K562 (cell line): Measurements from ENCODE around the gene ADARB2. TPM values are rescaled to one million over a fixed set of nuclear protein-coding genes. Genes with fewer than 3 reads are reported as not detected.

ENCODE experiments used
- ATAC-seq: fragments of 200-7000 bp; cut with Tn5 transposase; 3 replicates; pipeline ENCODE4 v1.9.1; 2020; ENCODE audit warnings: moderate library complexity
- BruUV-seq: library from RNA; stranded (reverse); fragments of 400-500 nt; replicated peaks from 2 replicates; lab custom pipeline; 2021; lab: Mats Ljungman, UMichigan
- CTCF ChIA-PET: fragments of 300-600 bp; formaldehyde crosslinking; extraction: SDS; loops from one replicate; lab custom pipeline; 2021; ENCODE audit warnings: low intra/inter-chr PET ratio; lab: Yijun Ruan, JAX
- POLR2A ChIA-PET: fragments of 300-600, 350-650 bp; sonication (Branson Sonifier 250); formaldehyde crosslinking; extraction: SDS; loops from one replicate; lab custom pipeline; 2021; ENCODE audit warnings: antibody characterized with exemption, inconsistent platforms; lab: Yijun Ruan, JAX
- DNase-seq, 4 experiments: peaks; one replicate each; pipeline versions ENCODE4 v3.0.0 to v3.0.0-alpha.2; 2011 to 2018; ENCODE audit warnings: low spot score in 3 of 4, mixed read lengths in 3 of 4; ENCODE audit errors: extremely low read depth in 1 of 4
- FAIRE-seq: peaks from 2 replicates; lab custom pipeline; 2011; peaks lifted over from hg19 to GRCh38; lab: Jason Lieb, UNC
- H2AFZ ChIP-seq: 2 replicates; pipeline ENCODE4 v1.6.0; 2011; ENCODE audit warnings: low read depth, low read length, control low read depth, inconsistent platforms
- H3K27ac ChIP-seq: fragments of 200-600 bp; 3 replicates; pipeline ENCODE4 v1.8.0; 2011; ENCODE audit warnings: low read depth, mild to moderate bottlenecking, control low read depth, inconsistent platforms, low read length, moderate library complexity, mixed read lengths; ENCODE audit errors: extremely low read depth
- H3K27me3 ChIP-seq, 2 experiments: fragments of 300-600 bp in 1 of 2; 2 replicates in 1 of 2; 3 replicates in 1 of 2; pipeline versions ENCODE4 v1.6.0 to v1.8.0; 2011; ENCODE audit warnings: inconsistent platforms in 2 of 2, low read length in 2 of 2, mild to moderate bottlenecking in 1 of 2, mixed read lengths in 1 of 2, moderate library complexity in 1 of 2; ENCODE audit not compliant: control insufficient read depth in 2 of 2, insufficient read depth in 2 of 2
- H3K36me3 ChIP-seq: fragments of 300-600 bp; 3 replicates; pipeline ENCODE4 v1.8.0; 2011; ENCODE audit warnings: mild to moderate bottlenecking, low read length, inconsistent platforms; ENCODE audit not compliant: control insufficient read depth, insufficient read depth
- H3K4me1 ChIP-seq, 2 experiments: fragments of 200-600 bp in 1 of 2; replicated peaks in 1 of 2; 2 replicates in 1 of 2; 3 replicates in 1 of 2; pipeline versions ENCODE4 v1.5.1 to v1.8.0; 2011; ENCODE audit warnings: inconsistent platforms in 2 of 2, low read length in 2 of 2, mild to moderate bottlenecking in 1 of 2, mixed read lengths in 1 of 2, moderate library complexity in 1 of 2; ENCODE audit not compliant: control insufficient read depth in 2 of 2, insufficient read depth in 2 of 2
- H3K4me2 ChIP-seq: 2 replicates; pipeline ENCODE4 v1.6.1; 2011; ENCODE audit warnings: low read length, control low read depth, inconsistent platforms, mixed read lengths; ENCODE audit not compliant: insufficient read depth
- H3K4me3 ChIP-seq: fragments of 200-600 bp; sonication (generic), shearing (Covaris generic); 2 replicates; pipeline ENCODE4 v1.5.1; 2016; ENCODE audit warnings: control low read depth, inconsistent platforms
- H3K79me2 ChIP-seq: fragments of 200-600 bp; 3 replicates; pipeline ENCODE4 v1.8.0; 2011; ENCODE audit warnings: low read length, inconsistent platforms; ENCODE audit not compliant: control insufficient read depth, insufficient read depth
- H3K9ac ChIP-seq, 2 experiments: 2 replicates each; pipeline versions ENCODE4 v1.6.0 to v1.6.1; 2011; ENCODE audit warnings: low read depth in 2 of 2, low read length in 2 of 2, control low read depth in 1 of 2, inconsistent platforms in 1 of 2, mild to moderate bottlenecking in 1 of 2, mixed read lengths in 1 of 2; ENCODE audit not compliant: insufficient read depth in 1 of 2
- H3K9me1 ChIP-seq: one replicate; pipeline ENCODE4 v1.6.0; 2011; ENCODE audit warnings: inconsistent platforms, mild to moderate bottlenecking, low read length, moderate library complexity; ENCODE audit not compliant: control insufficient read depth, insufficient read depth
- H3K9me3 ChIP-seq: replicated peaks from 2 replicates; pipeline ENCODE4 v1.5.1; 2011; ENCODE audit warnings: low read depth, low read length, inconsistent platforms; ENCODE audit not compliant: control insufficient read depth, insufficient read depth
- H4K20me1 ChIP-seq: replicated peaks from 2 replicates; pipeline ENCODE4 v1.6.1; 2011; ENCODE audit warnings: low read length, inconsistent platforms, mixed read lengths; ENCODE audit not compliant: control insufficient read depth, insufficient read depth
- BRF1 ChIP-seq: IDR thresholded peaks from 3 replicates; pipeline ENCODE4 v1.6.1; 2011; ENCODE audit warnings: borderline replicate concordance, mild to moderate bottlenecking; ENCODE audit not compliant: insufficient read length; ENCODE audit errors: extremely low read depth
- CEBPG ChIP-seq, 3 experiments: fragments of 200-800 bp in 1 of 3; sonication (Bioruptor generic) in 1 of 3; sonication (generic) in 1 of 3; formaldehyde crosslinking in 1 of 3; IDR thresholded peaks in 2 of 3; conservative IDR thresholded peaks in 1 of 3; 2 replicates each; pipeline versions ENCODE4 v1.6.1 to v1.8.0; 2016 to 2022; ENCODE audit warnings: missing compliant biosample characterization in 2 of 3, missing genetic modification characterization in 2 of 3, mild to moderate bottlenecking in 1 of 3, missing genetic modification reagents in 1 of 3
- CTCF ChIP-seq, 3 experiments: IDR thresholded peaks in 2 of 3; conservative IDR thresholded peaks in 1 of 3; 2 replicates each; pipeline ENCODE4 v1.5.1; 2011 to 2012; ENCODE audit warnings: low read length in 3 of 3, mild to moderate bottlenecking in 3 of 3, control low read depth in 2 of 3, improper control_type of control experiment in 1 of 3, inconsistent platforms in 1 of 3, low read depth in 1 of 3, mixed read lengths in 1 of 3, moderate library complexity in 1 of 3; ENCODE audit not compliant: insufficient read depth in 2 of 3
- FOXM1 ChIP-seq, 2 experiments: fragments of 450-650 bp in 1 of 2; sonication (generic) in 1 of 2; formaldehyde crosslinking in 1 of 2; IDR thresholded peaks; 2 replicates each; pipeline versions ENCODE4 v1.6.1 to v1.9.0; 2017 to 2022; ENCODE audit warnings: low read depth in 2 of 2, mild to moderate bottlenecking in 2 of 2, missing genetic modification reagents in 1 of 2, moderate library complexity in 1 of 2
- HNRNPL ChIP-seq: fragments of 200-400 bp; formaldehyde crosslinking; IDR thresholded peaks from 2 replicates; pipeline ENCODE4 v1.6.1; 2017; ENCODE audit warnings: low read depth, mild to moderate bottlenecking, low read length
- HNRNPLL ChIP-seq: fragments of 200-400 bp; formaldehyde crosslinking; IDR thresholded peaks from 2 replicates; pipeline ENCODE4 v1.6.1; 2017; ENCODE audit warnings: low read length, low read depth, mild to moderate bottlenecking; ENCODE audit not compliant: poor library complexity, severe bottlenecking
- SMAD3 ChIP-seq: fragments of 450-650 bp; formaldehyde crosslinking; conservative IDR thresholded peaks from 2 replicates; pipeline ENCODE4 v1.4.0; 2020; ENCODE audit warnings: mild to moderate bottlenecking
- SNIP1 ChIP-seq: fragments of 450-650 bp; IDR thresholded peaks from 2 replicates; pipeline ENCODE4 v1.7.1; 2017; ENCODE audit warnings: low read depth, mild to moderate bottlenecking
- ZNF184 ChIP-seq: sonication (generic); formaldehyde crosslinking; IDR thresholded peaks from 2 replicates; pipeline ENCODE4 v1.5.0; 2020; ENCODE audit warnings: missing genetic modification reagents
- WGBS: fragments of 100-300 bp; shearing (Covaris generic); methylation state at CpG from one replicate; pipeline ENCODE4 v1.1.6; 2016; ENCODE audit warnings: low coverage, mixed read lengths; ENCODE audit not compliant: insufficient coverage; ENCODE audit errors: missing lambda C conversion rate; 5-methylcytosine and 5-hydroxymethylcytosine counted together
- in situ Hi-C: fragments of 300-500 bp; cut with MboI; formaldehyde crosslinking; loops from 4 replicates; pipeline ENCODE4 v1.15.0; 2018; ENCODE audit warnings: inconsistent platforms, mixed read lengths
- intact Hi-C: fragments of 100-400 bp; cut with micrococcal nuclease; formaldehyde crosslinking; loops from 2 replicates; pipeline ENCODE4 v1.14.2; 2022
- polyA plus RNA-seq, 8 experiments: library from polyadenylated mRNA; depleted of rRNA in 4 of 8; stranded (reverse) in 5 of 8; unstranded in 3 of 8; fragments of >200 nt; fragmentation: Nextera tagmentation in 2 of 8; fragmentation: Illumina TruSeq in 1 of 8; extraction: Ambion mirVana in 2 of 8; extraction: Trizol in 1 of 8; gene quantifications; 2 replicates each; pipeline versions ENCODE4 v1.2.1 to v1.2.3, GENCODE V29; 2011 to 2014; ENCODE audit warnings: inconsistent platforms in 1 of 8, missing spikeins in 1 of 8
- total RNA-seq, 7 experiments: library from RNA; depleted of rRNA in 6 of 7; stranded (reverse); fragments of >200 nt in 6 of 7; fragmentation: Illumina TruSeq in 2 of 7; extraction: Trizol in 2 of 7; gene quantifications; 2 replicates each; pipeline versions ENCODE4 v1.2.1 to v1.2.3, GENCODE V29; 2011 to 2021; ENCODE audit warnings: low replicate concordance in 1 of 7
- TF ChIP-seq, protein P1 (sequence below): fragments of 450-650 bp; IDR thresholded peaks from 2 replicates; pipeline ENCODE4 v1.6.1; 2017; ENCODE audit warnings: mild to moderate bottlenecking, moderate library complexity

Gene ADARB2
- total and polyA plus RNA-seq, 9 of the 15 experiments (the other 6 are each of a cell fraction or from before 2014, with no cell fraction given): not detected

DNA sequence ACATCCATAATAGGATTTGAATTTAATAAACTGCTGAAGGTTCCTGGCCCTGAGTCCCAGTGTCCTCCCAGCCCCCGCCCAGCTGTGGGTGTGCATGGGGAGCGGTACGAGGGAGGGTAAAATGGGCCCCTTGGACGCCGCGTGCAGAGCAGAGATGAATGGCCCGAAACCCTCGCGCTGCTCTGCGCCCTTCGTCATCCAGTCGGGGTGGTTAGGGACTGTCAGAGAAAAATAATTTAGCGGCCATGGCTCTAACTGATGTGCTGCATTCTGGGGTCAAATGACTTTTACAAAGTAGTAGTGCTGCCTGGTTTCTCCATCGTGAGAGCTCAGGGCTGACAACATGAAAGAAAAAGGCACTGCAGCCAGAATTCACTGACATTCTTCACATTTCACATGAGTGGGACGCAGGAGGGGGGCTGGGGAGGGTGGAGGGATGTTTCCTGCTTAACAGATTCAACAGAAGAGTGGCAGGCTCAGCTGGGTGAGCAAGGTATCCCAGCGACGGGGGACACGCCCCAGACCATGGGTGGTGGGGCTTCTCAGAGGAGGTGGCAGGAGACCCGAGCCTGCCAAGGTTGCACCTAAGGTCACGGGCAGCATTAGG is 376.7 kb downstream of the ADARB2 start:
- in situ Hi-C loops: no loop called here
- ChIA-PET POLR2A (interaction anchor here (0.5 kb wide), 1 partner anchor 167 kb away, joined by 4 read pairs; no protein-coding TSS in a partner anchor), CTCF (no interaction called here)

More for the DNA sequence above, 376.7 kb downstream of the ADARB2 start:
- Histone ChIP-seq H3K9me1 (no peaks in the 10 kb centered on the region), H4K20me1 (peaks cover 6% of the 10 kb centered on the region; the same call in 1 of the 2 replicates), H3K4me2 (no peak overlapping the region), H3K27ac (no peak overlapping the region), H2AFZ (no peak overlapping the region), H3K9me3 (no peaks in the 10 kb centered on the region), H3K4me1 (peaks cover 0 to 8% of the 10 kb centered on the region in 2 experiments; a peak in 1 of 5 replicates), H3K79me2 (no peaks in the 10 kb centered on the region), H3K36me3 (no peaks in the 10 kb centered on the region), H3K9ac (no peak overlapping the region), H3K27me3 (peaks cover 11 to 58% of the 10 kb centered on the region in 2 experiments), H3K4me3 (no peak overlapping the region)
- BruUV-seq: no TSS peak
- WGBS: 13% methylated on average over 15 of the region's 20 CpGs
- ATAC-seq (peak; percentile 17; the same call in 1 of the 3 replicates), FAIRE-seq (no peak), DNase-seq (no peak)
- TF ChIP-seq BRF1: no peak
- TF ChIP-seq SMAD3 (CRISPR knock-in tag): no peak
- no peak for TF ChIP-seq CTCF (IDR thresholded peaks at IDR 0.05 in 2 of 3, conservative IDR thresholded peaks at IDR 0.05 in 1 of 3; ENCODE audit: insufficient read depth in 2 of 3, low read depth in 1 of 3, low read length in 3 of 3)
- TF ChIP-seq CEBPG (CRISPR knock-in tag; IDR thresholded peaks at IDR 0.05): no peak
- TF ChIP-seq CEBPG (tag; conservative IDR thresholded peaks at IDR 0.05 in 1 of 2, IDR thresholded peaks at IDR 0.05 in 1 of 2): no peak
- no peak for TF ChIP-seq ZNF184 (CRISPR knock-in tag)
- TF ChIP-seq HNRNPL: no peak
- TF ChIP-seq FOXM1 (IDR thresholded peaks at IDR 0.05; ENCODE audit: low read depth): no peak
- TF ChIP-seq FOXM1 (CRISPR knock-in tag; IDR thresholded peaks at IDR 0.05; ENCODE audit: low read depth): no peak
- TF ChIP-seq, protein P1, sequence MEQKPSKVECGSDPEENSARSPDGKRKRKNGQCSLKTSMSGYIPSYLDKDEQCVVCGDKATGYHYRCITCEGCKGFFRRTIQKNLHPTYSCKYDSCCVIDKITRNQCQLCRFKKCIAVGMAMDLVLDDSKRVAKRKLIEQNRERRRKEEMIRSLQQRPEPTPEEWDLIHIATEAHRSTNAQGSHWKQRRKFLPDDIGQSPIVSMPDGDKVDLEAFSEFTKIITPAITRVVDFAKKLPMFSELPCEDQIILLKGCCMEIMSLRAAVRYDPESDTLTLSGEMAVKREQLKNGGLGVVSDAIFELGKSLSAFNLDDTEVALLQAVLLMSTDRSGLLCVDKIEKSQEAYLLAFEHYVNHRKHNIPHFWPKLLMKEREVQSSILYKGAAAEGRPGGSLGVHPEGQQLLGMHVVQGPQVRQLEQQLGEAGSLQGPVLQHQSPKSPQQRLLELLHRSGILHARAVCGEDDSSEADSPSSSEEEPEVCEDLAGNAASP: no peak
- no peak for TF ChIP-seq HNRNPLL
- TF ChIP-seq SNIP1: no peak
- intact Hi-C loops: no loop called here
